ENCODE data around the gene KIF9.

DNA sequence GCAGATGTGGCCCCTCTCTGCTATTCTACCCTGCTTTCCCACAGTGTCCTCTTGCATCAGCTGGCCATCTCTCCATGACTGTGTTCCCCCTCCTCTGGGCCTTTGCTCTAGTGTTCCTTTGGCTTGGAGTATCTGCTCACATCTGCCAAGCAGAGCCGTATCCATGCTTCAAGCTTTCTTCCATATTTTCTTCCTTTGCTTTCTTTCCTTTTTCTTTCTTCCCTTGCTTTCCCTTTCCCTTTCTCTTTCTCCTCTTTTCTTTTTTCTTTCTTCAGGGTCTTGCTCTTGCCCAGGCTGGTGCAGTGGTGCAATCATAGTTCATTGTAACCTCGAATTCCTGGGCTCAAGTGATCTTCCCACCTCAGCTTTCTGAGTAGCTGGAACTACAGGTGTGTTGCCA, 12.7 kb upstream of the KIF9 start:
- TF ChIP-seq, protein P1, sequence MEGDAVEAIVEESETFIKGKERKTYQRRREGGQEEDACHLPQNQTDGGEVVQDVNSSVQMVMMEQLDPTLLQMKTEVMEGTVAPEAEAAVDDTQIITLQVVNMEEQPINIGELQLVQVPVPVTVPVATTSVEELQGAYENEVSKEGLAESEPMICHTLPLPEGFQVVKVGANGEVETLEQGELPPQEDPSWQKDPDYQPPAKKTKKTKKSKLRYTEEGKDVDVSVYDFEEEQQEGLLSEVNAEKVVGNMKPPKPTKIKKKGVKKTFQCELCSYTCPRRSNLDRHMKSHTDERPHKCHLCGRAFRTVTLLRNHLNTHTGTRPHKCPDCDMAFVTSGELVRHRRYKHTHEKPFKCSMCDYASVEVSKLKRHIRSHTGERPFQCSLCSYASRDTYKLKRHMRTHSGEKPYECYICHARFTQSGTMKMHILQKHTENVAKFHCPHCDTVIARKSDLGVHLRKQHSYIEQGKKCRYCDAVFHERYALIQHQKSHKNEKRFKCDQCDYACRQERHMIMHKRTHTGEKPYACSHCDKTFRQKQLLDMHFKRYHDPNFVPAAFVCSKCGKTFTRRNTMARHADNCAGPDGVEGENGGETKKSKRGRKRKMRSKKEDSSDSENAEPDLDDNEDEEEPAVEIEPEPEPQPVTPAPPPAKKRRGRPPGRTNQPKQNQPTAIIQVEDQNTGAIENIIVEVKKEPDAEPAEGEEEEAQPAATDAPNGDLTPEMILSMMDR (IDR thresholded peaks at IDR 0.05) = no peak
- TF ChIP-seq POLR2A (IDR thresholded peaks at IDR 0.05) = no peak

All from esophagus squamous epithelium (tissue), 4 donors.